ENCODE measurements around the gene CDH23. TPM values are rescaled to one million over a fixed set of nuclear protein-coding genes. Genes with fewer than 3 reads are reported as not detected.
A peak's percentile ranks its signal among the peaks of the same experiment; 100 is the strongest.

CDH23 gene
- polyA plus RNA-seq, 3 donors = 2.0 to 21.1 (median 15.5) TPM

DNA sequence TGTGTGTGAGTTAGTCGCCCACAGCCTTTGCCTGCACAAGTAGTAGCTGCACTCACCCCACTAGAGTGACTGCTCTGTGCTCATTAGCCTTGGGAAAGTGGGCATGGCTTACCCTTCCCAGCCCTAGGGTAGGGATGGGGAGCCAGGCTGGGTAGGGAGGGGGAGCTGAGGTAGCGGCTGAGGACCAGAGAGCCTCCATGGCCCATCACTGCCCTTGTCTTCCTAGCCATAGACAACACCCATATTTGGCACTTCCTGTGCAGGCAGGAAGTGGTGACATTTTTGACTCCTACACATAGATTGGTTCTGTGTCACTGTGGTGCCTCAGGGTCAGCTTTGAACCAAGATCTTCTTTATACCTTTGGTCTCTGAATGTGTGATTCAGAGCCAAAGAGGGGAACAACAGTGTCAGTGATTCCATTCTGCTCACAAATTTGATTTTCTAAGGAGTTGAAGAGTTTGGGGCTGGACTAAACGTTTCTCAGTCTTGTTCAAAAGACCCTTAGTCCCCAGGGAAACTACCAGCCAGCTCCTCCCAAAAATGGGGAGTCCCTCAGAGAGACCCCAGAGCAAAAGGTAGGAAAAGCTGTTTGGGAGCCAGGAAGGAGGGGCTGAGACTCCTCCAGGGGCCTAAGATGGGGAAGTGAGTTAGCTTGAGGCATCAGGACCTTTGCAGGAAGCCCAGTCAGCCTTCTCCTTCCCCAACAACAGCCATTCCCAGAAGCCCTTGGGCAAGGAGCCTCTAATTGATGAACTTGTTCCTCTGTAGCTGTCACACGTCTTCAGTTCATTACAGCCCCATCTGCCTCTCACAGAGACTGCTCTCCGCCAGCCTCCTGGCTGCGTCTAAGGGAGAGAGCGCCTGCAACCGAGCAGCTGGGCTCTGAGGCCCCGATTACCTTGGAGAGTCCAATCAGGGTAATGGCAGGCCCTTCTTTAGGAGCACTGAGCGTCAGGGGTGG lies 135.0 kb downstream of the CDH23 start:
- no peak overlapping the region for H3K27ac ChIP-seq (ENCODE audit: low read depth, low read length)
- WGBS, 3 donors = 73 to 91% (median 84%) methylated on average over 10 of the region's 10 CpGs

DNA sequence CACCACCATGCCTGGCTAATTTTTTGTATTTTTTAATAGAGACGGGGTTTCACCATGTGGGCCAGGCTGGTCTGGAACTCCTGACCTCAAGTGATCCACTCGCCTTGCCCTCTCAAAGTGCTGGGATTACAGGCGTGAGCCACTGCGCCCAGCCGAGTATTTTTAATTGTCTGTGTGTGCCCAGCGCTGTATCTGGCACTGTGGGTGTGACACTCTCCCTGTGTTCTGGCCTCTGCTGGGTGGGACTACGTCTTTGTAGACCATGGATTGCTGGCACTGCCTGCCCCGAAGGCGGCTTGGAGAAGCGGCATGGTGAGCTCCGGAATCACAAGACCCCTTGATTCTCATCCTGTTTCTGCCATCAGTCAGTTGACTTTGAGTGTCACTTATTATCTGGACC lies 136.2 kb downstream of the CDH23 start:
- H3K27ac ChIP-seq (ENCODE audit: low read depth, low read length) = no peak overlapping the region
- 87 to 97% (median 94%) methylated on average over 11 of the region's 11 CpGs for WGBS, 3 donors

DNA sequence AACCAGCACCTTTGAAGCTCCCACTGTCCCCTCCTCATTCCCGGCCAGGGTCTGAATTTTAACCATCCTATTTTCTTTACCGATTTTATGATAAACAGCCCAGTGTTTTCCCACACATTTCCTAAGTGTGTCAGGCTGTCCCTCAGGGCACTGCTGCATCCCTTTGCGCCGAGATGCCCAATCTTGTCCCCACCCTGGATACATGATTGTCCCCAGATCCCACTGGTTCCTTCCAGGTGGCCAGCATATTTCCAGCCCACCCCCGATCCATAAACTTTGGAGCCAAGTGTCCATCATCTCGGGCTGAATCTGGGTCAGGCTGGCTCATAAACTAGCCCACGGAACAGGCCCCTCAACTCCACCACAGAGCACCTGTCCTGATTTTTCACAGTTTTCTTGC lies 137.2 kb downstream of the CDH23 start:
- H3K27ac ChIP-seq (ENCODE audit: low read depth, low read length) = no peak overlapping the region
- 82 to 94% (median 92%) methylated on average over 7 of the region's 7 CpGs for WGBS, 3 donors

DNA sequence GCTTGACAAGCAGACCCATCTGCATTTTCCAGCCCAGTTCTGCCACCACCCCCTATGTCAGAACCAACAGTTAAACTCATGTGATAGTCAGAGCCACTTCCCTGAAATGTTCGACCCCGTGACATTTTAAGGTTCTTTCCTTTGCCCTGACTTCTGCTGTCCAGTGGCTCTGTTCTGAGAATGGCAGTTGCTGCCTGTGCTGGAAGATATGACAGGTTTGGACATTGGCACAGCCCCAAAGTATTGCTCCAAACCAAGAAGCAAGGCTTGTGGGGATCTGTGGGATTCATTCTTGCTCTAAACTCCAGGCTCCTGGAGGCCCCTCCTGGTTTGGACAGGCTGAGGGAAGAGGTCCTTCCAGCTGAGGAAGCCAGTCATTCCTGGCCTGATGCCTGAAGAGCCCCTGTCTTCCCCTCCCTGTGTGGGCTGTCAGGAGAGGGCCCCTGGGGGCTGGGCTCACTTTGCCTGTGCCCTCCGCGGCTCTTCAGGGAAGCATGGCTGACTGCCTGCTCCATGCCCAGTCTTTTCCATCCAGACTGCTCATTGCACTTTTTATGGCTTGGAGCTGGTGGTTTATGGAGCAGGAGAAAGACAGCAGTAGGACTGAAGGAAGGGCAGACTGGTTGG lies 138.0 kb downstream of the CDH23 start:
- WGBS, 3 donors = 71 to 79% (median 74%) methylated on average over 4 of the region's 4 CpGs
- H3K27ac ChIP-seq (ENCODE audit: low read depth, low read length) = no peak overlapping the region

DNA sequence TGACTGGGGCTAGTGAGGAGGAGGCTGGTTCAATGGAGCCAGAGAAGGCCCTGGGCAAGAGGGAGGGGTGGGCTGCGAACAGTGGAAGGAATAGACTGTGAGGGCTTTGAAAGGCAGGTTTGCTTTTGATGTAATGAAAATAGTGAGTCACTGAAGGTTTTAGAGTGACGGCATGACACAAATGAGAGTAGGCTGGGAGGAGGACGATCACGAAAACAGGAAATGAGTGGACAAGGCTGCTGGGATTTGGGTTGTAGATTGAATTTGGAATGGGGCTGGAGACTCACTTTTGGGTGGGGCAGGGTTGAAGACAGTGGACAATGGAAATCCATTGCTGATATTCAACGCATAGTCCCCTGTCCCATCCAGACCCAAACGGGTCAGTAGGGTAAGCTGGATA lies 139.6 kb downstream of the CDH23 start:
- WGBS, 3 donors = 83 to 91% (median 89%) methylated on average over 6 of the region's 6 CpGs
- H3K27ac ChIP-seq (ENCODE audit: low read depth, low read length) = no peak overlapping the region

DNA sequence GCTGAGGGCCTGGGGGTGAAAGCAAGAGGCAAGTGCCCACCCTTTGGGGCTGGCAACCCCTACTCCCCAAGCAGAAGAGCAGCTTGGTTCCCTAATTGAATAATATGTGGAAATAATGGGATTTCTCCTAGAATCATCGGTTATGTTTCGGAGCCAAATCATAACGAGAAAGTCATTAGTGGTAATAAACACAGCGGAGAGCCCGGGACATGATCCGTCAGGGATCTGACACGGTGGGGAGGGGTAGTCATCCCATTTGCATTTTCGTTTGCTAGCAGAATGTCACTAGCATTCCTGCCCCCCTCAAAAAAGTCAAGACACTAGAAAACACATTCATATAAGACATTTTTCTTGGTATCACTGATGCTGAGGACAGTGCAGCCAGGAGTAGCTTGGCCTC lies 140.4 kb downstream of the CDH23 start:
- WGBS, 3 donors = 88 to 93% (median 89%) methylated on average over 8 of the region's 8 CpGs
- H3K27ac ChIP-seq (ENCODE audit: low read depth, low read length) = no peak overlapping the region

DNA sequence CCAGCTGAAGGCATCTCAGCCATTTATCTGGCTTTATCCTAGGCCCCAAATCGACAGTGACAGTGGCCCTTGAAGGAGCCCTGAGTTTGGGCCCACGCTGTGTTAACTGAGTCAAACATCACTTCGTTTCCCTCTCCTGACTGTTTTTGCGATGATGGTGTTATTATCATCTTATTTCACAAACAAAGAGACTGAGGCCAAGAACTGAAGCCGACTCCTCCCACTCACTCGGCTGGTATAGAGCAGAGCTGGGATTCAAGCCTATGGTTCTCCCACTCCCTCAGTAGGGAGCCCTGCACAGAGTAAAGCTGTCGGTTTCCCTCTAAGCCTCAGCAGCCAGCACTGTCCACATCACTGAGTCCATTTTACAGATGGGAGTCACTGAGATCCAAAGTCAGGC lies 141.0 kb downstream of the CDH23 start:
- 75 to 88% (median 82%) methylated on average over 7 of the region's 7 CpGs for WGBS, 3 donors
- H3K27ac ChIP-seq (ENCODE audit: low read depth, low read length) = no peak overlapping the region

DNA sequence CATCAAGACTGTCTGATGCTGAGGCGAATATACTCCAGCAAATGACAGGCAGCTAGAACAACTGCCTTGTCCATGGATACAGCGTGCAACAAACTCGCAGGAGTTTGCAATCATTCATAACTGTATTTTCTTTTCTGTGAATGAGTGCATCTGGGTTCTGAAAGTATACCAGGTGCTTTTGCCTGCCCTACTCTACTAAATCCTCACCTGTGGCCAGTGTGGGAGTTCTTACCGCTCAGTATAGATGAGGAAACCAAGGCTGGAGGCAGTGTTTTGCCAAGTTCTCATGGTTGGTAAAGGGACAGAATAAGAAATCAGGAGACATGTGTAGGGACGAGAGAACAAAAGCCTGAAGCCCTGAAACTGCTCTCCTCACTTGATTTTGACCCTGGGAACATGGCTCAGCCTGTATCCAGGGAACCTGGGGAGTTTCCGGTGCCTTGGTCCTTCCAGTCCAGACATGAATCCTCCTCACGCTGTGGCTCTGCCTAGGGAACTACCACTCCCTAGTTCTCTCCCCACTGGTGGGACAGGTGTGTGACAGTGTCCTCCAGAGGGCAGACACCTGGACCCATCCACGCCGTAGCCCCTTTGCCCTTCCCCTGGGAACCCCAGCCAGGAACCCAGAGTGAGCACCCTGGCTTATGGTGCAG lies 142.0 kb downstream of the CDH23 start:
- no peak overlapping the region for H3K27ac ChIP-seq (ENCODE audit: low read depth, low read length)
- 80 to 97% (median 95%) methylated on average over 9 of the region's 9 CpGs for WGBS, 3 donors

DNA sequence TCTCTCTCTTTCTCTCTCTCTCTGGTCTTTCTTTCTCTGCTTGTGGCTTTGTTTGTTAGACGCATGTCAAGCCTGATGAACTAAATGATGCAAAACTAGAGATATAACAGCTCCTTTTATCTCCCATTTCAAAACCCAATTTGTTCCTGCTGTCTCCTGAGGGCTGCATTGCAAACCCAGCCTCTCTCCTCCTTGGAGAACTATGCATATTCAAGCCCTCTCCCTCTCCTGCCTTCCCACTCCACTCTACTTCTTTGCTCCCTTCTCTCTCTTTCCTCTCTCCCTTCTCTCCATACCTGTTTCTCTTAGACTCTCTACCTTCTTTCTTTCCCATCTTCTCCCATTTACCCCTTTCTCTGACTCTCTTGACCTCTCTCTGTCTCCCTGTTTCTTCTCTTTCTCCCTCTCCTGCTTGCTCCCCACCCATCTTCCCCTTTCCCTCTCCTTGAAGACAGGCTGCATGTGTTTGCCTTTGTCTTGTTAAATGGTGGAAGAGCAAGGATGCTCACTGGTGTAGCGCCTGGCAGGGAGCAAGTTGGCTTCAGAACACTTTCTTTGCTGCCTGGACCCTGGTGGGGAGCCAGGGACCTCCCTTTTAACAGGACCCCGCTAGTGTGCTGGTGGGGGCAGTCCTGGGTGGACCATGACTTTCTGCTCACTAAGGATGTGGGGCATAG lies 142.9 kb downstream of the CDH23 start:
- 87 to 93% (median 88%) methylated on average over 3 of the region's 3 CpGs for WGBS, 3 donors
- no peak overlapping the region for H3K27ac ChIP-seq (ENCODE audit: low read depth, low read length)

DNA sequence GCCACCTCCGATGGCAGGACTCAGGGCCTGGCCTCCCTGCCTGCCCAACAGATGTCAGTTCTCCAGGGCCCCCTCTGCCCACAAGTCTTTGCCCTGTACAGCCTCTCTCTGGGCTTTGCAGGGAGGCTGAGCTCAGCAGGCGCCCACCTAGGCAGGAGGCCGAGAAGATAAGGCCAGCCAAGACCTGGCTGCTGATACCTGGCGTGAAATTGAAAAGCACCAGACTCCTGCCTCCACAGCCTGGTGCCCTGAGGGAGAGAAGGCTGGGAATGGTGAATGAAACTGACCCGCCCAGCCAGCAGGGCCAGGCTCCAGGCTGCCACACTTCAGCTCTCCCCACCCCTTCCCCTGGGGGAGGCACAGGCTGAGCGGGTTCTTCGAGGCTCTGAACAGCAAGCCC lies 145.8 kb downstream of the CDH23 start:
- WGBS, 3 donors = 87 to 96% (median 88%) methylated on average over 7 of the region's 7 CpGs
- no peak overlapping the region for H3K27ac ChIP-seq (ENCODE audit: low read depth, low read length)

DNA sequence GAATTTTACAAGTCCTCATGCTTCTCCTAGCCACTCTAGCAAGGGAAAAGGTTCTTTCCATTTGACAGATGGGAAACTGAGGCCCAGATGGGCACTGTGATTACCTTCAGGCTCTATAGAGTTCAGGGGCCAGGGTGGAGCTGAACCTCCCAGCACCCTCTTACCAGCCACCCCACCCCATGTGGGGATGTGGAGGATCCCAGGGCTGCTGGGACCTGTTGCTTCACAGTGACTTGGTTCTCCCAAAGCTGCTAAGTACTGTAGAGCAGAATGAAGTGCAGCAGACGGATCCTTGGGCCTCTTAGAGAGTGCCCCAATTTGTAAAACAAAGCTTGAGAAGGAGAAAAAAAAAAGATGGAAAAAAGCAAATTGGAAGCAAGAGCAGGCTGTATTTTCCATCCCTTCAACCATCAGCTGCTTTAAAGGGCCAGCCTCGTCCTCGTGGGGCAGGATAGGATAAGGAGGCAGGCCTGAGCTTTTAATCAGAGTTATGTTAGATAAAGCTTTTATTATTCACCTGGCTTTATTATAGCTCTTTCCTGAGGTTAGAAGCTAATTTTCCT lies 147.0 kb downstream of the CDH23 start:
- no peak overlapping the region for H3K27ac ChIP-seq (ENCODE audit: low read depth, low read length)
- 52 to 65% (median 64%) methylated on average over 3 of the region's 3 CpGs for WGBS, 3 donors

DNA sequence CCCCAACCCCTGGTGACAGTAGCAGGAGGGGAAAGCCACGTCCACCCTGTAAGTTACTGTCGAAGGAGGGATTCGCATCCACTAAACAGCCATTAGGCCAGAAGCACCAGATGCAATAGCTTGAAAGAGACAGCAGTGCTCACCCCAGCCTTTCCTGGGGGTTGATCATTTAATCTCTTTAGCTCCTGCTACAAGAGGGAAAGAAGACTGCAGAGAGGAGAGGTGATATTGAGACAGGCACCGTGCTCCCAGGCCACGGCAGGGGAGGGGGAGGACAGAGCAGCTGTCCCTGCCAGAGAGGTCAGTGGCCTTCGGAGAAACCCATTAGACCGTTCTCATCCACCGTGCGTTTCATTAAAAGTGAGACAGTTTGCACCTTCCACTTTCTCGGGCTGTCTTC lies 148.3 kb downstream of the CDH23 start:
- WGBS, 3 donors = 75 to 94% (median 91%) methylated on average over 9 to 10 of the region's 10 CpGs
- H3K27ac ChIP-seq (ENCODE audit: low read depth, low read length) = no peak overlapping the region

DNA sequence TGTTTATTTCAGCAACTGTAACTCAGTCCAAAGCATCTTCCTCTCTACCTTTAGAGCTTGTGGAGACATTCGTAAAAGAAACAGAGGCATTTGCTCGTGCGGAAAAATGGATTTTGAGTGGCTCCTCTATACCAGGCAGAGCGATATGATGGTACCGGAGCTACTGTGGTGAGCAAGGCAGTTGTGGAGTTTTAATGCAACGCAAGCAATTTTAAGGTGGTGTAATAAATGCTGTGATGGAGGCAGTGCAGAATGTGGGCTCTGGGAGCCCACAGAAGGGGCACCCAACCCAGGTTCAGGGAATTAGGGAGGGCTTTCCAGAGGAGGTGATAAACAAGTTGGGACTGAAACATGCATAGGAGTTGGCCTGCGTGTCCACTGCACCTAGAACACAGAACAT lies 149.5 kb downstream of the CDH23 start:
- WGBS, 3 donors = 86 to 96% (median 95%) methylated on average over 7 of the region's 7 CpGs

DNA sequence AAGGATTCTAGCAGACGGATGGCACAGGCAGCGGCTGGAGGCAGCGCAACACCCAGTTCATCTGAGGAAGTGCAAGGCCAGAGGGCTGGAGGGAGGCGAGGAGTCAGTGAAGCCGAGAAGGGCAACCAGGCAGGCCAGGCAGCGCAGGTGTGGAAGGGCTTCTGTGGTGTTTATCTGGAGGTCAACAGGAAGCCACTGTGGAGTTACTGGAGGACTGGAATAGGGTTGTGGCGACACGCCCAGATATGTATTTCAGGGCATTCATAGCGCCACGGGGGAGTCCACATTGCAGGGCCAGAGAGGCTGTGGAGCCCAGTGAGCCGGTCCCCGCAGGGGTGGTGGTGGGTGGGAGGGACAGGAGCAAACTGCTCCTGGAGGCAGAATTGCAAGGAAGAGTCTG lies 150.6 kb downstream of the CDH23 start:
- 60 to 91% (median 71%) methylated on average over 12 of the region's 12 CpGs for WGBS, 3 donors
- H3K27ac ChIP-seq (ENCODE audit: low read depth, low read length) = no peak overlapping the region

More for the DNA sequence above, 149.5 kb downstream of the CDH23 start:
- no peak overlapping the region for H3K27ac ChIP-seq (ENCODE audit: low read depth, low read length)

DNA sequence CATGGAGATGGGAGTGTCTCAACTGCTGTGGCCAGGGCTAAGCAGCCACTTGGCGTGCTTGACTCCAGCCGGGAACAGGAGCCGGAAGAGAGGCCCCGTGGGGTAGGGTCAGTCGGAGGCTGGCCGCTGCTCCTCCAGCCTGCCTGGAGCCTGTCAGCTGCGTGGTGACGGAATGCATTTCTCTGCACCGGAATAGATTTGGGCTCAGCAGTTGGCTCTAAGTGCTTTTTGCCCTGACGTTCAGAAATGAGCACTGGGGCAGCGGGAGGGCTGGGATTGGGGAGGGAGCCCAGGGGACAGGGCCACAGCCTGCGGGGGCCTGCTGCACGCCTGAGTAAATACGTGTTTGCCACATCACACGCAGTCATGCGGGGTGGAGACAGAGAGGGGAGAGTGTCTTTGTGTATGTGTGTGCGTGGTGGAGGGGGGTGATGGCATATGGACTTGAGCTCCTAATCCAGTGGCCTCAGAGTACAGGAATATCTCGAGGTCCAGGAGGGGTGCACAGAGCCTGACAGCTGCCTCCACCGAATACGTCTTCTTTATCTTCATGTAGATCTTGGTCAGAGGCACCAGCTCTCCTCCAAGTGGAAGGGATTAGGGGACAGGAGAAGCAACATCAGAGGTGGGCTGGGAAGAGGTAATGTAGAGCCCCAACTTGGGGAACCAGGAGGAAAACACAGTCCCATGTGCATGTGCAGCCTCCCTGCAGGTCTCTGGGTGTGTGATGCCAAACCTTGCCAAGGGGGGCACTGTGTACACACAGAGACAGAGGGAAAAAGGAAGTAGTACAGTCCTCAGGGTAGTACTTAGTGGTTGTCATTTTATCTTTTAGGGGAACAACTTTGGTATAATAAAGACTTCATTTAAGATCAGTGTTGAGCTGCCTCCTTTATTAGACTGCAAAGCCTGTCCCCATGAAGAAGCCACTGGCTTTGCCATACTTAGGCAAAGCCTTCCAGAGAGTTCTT lies 151.4 kb downstream of the CDH23 start:
- WGBS, 3 donors = 45 to 67% (median 56%) methylated on average over 20 of the region's 20 CpGs
- peak overlapping the region; percentile 1 for H3K27ac ChIP-seq (ENCODE audit: low read depth, low read length)

DNA sequence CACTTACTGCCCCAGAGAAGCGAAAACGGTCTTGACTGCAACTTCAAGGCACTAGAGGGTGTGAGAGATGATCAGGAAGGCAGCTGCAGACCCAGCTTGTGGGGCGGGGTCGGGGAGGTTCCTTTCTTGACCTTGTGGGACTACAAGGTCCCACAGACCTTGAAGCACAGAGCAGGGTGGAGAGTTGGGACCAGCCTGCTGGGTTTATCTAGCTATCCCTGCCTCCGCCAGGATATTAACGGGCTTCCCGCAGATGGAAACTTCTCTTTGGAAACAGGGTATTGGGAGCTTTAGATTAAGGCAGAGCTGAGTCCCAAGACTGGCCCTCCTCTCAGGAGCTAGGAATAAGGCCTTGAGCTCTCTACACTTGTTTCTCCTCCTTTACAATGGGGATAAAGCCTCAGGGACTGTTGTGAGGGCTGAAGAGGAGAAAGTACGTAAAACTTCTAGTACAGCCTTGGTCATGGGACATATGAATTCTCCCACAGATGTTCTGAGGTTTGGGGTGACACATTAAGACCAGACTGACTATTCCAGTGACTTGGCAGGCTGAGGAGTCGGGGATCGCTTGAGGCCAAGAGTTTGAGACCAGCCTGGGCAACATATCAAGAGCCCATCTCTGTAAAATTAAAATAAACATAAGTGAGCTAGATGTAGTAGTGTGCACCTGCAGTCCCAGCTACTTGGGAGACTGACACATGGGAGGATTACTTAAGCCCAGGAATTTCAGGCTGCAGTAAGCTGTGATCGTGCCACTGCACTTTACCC lies 153.2 kb downstream of the CDH23 start:
- WGBS, 3 donors = 80 to 95% (median 95%) methylated on average over 11 of the region's 11 CpGs
- H3K27ac ChIP-seq (ENCODE audit: low read depth, low read length) = no peak overlapping the region

DNA sequence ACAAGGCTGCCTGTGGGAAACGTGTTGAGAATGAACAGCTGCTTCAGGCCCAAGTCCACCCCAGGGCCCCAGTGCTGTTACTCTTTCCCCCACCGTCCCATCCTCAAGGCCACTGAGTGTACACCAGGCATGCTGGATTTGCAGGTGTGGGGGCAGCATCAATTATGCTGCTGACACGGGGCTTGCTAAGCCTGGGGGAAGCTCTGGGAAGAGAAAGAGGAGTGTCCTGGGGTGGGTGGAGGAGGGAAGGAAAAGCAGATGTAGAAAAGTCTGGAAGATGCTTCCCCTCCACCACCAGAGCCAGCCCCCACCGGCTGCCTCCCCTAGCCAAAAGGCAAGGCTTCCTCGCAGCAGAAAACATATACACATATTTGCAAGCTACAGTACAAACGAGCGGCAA lies 153.9 kb downstream of the CDH23 start:
- H3K27ac ChIP-seq (ENCODE audit: low read depth, low read length) = no peak overlapping the region
- WGBS, 3 donors = 62 to 85% (median 79%) methylated on average over 7 of the region's 7 CpGs
